SK-N-SH treated with all-trans-retinoic acid at 6 μM for 48 hours (cell line): Measurements from ENCODE around the gene SSTR1.

Experiments used
- PATZ1 ChIP-seq: fragments of 250-450 bp; sonication (Bioruptor Pico); IDR thresholded peaks from 2 replicates; pipeline ENCODE4 v1.8.0; 2020; ENCODE audit warnings: mild to moderate bottlenecking, moderate library complexity, borderline replicate concordance
- TOX ChIP-seq: fragments of 250-450 bp; sonication (Bioruptor Pico); IDR thresholded peaks from 2 replicates; pipeline ENCODE4 v1.8.0; 2021; ENCODE audit warnings: mild to moderate bottlenecking, moderate library complexity, borderline replicate concordance
- ZFP30 ChIP-seq: fragments of 450-650 bp; formaldehyde crosslinking; IDR thresholded peaks from 2 replicates; pipeline ENCODE4 v1.5.0; 2022; ENCODE audit warnings: mild to moderate bottlenecking, moderate library complexity
- ZNF8 ChIP-seq: fragments of 450-650 bp; formaldehyde crosslinking; IDR thresholded peaks from 2 replicates; pipeline ENCODE4 v1.5.0; 2020; ENCODE audit warnings: mild to moderate bottlenecking, moderate library complexity

- TF ChIP-seq TOX (CRISPR knock-in tag) (no peak), ZFP30 (no peak), PATZ1 (CRISPR knock-in tag) (no peak), ZNF8 (no peak)
Measured at GRCh38 chr14:38197001-38197783, 10.5 kb upstream of the SSTR1 start.
